Activated CD8-positive, alpha-beta memory T cell treated with anti-CD3 and anti-CD28 coated beads, Interleukin-2, amount 50 U/mL, for 48 hours (primary cell): ENCODE measurements around the gene AP1AR.

Experiments
- DNase-seq: peaks from one replicate; pipeline ENCODE4 v3.0.0-alpha.2; 2020

Gene AP1AR

DNA sequence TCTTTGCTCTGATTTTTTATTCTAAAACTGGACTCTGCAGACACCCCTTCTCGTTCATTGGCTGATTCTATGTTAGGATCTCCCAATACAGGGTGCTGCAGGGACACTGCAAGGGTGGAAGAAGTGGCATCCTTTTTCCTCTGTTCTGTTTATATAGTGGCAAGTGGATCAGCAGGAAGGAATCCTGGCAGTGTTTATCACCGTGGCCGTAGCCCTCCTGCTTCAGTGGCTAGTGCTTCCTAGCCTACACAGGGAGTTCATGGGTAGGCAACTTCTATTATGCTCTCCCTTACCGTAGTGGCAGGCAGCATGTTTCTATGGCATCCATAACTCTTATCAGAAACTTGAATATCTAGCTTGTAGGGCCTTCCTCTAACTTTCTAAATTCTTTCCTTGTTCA is 6.4 kb upstream of the AP1AR start:
- DNase-seq: no peak

DNA sequence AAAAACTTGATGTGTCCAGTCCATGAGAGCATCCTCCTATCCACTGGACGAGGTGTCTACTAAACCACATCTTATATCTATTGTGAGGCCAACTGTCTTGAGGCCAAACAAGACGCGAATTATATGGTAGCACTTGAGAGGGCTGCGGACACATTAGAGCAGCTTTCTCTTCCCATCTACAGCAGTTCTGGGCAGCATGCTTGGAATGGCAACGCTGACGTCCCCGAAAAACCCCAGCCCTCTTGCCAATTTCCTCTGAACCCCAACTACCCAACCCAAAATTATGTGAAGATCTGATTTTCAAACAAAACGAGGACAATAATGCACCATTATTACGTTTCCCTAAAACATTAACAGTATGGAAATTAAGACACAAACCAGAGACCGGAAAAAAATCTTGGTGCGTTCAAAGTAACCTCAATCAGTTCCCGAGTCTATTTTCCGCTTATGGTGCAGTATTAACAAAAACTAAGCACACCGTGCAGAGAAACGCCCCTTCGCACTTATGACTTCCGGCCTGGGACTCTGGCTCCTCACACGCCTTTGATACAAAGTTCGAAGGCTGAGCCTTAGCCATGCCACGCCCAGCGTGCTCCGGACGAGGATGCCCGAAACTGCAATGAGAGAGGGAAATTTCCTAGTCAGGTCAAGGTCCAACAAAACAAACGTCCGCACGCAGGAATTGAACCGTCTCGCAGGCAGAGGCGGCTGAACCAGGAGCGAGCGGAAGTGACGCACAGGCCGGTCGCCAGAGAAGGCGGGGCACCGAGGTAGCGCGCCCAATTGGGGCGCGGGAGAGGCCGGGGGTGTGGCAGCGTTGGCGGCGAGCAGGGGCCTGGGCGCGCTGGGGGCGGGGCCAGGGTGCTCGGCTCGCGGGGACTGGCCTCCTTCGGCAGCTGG is 458 bp upstream of the AP1AR start:
- DNase-seq: peak; percentile 98

DNA sequence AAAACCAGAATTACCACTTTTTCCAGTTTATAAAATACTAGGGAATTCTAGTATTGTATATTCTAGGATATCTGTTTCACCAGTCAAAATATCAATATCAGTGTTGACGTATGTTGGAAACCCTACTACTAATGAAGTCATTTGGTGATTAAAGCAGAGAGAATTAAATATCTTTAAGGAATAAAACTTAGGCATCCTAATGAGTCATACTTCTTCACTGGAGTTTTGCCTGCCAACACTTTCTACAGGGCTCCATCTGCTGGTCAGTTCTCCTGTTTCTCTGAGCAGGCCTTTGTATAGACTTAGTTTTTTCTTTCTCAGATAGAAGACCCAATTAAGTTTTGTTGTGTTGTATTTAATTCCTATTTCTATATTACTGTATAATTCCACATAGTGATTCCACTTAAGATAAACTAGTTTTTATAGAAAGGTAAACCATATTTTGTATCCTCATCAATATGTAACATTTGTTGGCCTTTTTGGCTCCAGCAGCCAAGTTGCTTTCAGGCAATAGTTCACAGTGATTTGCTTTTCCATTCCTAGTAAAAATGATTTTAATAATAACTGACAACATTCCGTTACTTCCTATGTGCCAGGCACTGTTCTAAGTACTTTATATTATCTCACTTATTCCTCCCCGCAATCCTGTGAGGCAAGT is 3.5 kb downstream of the AP1AR start:
- DNase-seq: no peak

DNA sequence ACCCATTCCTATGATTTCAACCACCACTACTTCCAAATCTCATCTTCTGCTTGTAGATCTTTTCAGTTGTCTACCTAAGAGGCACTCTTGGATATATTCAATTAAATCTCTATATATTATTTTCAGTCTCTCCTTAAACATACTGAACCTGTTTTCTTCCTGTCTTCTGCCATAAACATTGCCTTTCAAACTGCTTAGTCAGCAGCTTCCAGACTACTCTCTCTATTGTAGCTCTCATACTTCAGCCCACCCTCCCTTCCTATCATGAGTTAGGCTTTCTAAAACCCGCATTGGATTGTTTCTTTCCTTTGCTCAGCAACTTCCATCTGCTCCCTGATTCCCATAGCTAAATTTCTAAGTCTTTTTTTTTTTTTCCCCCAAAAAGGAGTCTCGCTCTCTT is 4.5 kb downstream of the AP1AR start:
- DNase-seq: no peak

DNA sequence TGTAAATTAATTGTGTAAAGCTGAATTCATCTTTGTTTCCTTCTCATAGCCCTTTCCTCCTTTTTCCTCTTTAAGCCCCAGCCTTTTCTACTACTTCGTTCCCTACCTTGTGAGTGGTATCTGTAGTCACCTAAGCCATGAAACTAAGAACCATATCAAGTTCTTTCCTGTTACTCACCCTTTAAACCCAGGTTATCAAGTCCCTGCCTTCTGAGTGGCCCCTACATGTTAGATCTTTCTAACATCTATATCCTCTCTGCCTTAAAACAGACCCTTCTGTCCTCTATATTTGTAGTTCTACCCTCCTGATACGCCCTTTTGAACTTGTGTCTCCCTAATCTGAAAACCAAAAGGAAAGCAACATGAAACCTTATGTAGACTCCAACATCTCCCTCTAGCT is 7.2 kb downstream of the AP1AR start:
- no peak for DNase-seq

DNA sequence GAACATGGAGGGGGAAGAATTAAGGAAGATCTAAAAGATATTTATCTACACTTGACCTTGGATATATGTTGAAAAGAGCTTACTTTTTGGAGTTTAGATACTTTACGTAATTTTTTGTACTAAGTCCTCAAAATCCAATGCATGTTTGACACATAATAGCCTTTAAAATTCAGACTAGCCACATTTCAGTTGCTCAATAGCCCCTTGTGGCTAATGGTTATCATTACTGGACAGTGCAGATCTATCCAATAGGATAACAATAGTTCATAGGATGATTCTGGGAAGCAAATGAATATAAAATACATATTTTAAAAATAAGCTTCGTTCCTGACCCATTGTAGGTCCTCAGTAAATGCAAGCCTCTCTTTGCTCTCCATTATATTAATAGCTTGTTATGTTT is 13.8 kb downstream of the AP1AR start:
- DNase-seq: no peak

DNA sequence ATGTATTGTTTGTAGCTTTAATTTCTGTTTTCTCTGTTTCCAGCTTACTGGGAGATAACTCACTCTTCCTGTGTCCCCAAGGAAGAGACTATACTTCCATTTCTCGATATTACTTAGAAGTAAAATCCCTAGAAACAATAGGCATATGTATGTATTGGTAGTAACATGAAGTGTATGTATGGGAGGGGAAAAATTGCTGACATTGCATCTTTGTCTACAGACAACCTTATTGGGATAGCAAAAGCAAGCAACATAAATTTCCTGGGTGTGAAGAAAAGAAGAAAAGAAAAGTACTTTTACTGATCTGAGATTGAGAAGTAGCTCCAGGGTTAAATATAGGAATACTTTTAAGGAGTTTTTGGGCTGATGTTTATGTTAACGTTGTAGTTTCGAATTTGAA is 15.4 kb downstream of the AP1AR start:
- no peak for DNase-seq

DNA sequence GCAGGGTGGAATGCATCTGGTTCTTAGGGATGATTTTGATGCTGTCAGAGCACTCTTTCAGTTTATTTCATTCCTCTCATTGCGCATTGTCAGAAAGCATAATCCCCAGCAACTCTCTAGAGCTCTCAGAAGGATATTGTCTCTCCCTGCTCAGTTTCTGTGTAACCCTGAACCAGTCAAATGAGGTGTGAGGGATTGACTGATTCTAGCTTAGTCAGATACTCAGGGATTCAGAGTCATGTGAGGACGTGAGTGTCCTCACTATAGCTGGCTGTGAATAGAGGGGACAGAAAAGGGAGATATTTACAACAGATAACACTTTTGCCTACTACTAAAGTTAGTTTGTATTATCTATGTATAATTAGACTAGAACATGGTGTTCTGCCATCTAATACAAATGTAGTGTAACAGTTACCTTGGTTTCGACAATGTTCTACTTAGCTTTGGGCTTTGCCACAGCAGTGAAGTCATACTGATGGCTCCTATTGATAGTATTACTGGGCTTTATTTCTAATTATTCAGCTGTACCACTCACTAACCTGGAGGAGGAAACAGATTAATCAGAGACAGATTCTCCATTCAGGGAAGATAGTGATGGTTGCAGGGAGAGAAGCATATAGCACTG is 19.5 kb downstream of the AP1AR start:
- no peak for DNase-seq

DNA sequence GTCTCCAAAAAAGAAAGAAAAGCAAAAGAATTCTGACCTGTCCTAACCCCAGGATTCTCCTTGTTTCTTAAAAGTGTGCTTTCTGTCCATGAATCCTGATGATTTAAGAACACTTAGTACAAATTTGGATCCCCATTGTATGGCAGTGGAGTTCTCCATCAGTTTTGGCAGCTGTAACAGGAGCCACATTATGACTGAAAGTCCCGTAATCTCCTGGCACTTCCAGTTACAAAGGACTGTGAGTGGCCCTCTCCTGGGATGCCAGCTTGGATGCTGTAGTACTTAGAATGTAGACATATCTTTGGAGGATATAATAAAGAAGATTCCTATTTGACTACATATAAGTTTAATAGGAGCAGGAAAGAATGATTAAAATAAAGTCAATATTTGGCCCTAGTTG is 20.6 kb downstream of the AP1AR start:
- no peak for DNase-seq

DNA sequence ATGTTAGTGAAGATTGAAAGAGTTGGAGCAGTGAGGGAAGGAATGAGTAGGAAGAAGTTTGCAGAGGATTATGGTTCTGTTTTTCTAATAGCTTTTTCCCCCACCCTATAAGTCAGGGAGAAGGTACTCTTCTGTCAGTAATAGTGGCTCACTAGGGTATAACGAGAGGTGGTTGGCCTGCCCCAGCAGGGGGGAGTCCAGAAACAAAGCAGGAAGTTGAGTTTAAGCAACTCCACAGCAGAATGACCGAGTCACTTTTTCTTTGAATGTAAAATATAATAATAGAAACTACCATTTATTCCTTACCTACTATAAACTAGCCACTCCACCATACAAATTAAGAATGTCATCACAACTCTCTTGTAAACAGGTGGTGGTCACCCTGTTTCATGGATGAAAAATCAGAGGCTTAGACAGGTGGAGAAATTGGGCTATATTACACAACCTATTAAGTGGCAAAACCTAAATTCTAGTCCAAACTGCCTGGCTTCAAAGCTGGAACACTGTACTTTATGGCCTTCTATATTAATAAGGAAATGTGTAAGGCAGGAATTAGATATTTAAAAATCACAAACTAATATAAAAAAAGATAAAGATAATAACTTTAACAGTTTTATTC is 21.9 kb downstream of the AP1AR start:
- DNase-seq: no peak

DNA sequence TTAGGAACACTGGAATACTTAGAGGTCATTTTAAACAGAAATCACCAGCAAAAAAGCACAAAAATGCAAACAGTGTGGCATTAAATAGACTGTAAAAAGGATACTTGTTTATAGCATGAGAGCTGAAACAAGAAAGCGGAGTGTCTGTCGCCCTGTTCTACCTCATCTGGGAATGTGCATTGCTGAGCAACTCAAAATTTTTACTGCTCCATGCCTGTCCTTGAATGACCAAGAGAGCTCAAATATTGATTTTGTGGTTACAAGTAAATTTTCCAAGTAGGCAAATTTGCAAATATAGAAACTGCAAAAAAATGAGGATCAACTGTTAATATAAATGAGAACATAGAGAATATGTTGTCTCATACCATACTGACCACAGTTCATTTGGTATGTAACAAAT is 25.5 kb downstream of the AP1AR start:
- no peak for DNase-seq

DNA sequence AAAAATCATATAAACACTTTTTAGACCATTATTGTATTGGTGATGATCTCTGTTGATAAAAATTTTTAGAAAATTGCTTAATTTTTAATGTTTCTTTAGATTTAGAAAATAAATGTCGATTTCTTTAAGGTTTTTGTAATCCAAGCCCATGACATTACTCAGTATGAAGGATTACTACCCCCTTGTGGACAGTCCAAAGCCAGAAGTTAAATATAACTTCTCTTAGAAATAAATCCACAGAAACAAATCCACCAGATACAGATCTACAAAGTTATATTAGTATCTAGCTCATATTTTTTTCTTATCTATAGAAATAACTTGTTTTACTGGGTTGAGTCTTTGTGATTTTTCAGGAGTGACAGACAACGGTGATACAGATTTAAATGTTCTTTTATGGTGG is 35.2 kb downstream of the AP1AR start:
- DNase-seq: no peak

DNA sequence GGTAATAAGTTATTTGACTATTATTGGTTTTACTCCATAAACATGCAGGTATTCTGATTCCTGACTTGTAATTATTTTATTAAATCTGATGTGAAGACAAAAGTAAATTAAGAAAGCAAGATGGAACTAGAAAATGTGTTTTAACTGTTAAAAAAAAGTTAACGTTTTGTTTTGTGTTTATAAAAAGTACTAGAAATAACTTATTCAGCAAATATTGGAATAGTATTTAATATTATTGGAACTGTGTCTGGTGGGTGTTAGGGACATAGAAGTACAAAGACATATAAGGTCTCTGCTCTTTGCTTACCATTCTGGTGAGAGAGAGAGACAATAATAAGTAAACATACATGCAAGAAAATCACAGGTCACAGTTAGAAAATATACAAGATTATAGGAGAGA is 38.5 kb downstream of the AP1AR start:
- no peak for DNase-seq

DNA sequence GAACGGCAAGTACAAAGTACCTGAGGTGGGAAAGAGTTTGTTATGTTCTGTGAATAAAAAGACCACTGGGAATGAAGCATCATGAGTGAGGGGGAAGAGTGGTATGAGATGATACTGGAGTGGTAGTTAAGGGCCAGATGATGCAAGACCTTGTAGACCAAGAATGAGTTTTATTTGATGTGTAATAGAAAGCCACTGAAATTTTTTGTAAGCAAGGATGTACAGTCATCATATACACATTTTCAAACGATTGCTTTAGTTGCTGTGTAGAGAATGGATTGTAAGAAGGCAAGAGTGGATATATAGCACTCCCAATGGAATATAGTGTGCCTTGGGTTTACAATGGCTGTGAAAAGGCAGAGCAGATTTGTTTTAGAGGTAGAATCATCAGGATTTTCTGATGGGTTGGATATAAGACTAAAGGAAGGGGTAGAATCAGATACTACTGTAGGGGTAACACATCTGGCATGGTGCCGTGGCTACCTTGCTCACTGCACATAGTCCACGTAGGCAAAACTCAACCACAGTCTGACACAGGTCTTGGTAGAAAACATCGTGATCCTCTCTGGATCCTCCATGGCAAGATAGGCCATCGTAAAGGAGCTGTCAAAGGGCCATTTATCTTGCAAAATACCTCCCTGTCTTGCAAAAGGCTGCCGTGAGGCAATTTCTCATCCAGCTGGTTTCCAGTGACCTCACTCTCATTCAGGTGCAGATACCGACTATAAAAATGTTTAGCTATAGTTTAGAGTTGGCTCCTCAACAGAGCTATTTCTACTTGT is 39.2 kb downstream of the AP1AR start:
- DNase-seq: no peak

DNA sequence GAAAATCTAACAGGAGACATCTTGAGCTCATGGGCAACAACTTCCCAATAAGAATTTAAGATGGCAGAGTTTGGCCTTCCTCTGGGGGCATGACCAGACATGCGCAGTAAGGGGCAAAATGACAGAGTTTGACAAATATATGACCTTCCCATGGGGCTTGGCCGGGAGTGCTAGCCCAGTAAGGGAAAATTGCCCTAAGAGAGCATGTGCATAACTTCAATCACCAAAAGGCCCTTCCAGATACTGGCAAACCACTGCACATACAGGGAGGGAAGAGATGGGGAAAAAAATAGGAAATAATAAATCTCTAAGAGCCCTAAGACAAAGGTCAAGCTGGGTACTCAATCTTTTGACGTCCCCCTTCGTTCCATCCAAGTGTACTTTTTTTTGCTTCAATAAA is 40.7 kb downstream of the AP1AR start:
- DNase-seq: no peak

DNA sequence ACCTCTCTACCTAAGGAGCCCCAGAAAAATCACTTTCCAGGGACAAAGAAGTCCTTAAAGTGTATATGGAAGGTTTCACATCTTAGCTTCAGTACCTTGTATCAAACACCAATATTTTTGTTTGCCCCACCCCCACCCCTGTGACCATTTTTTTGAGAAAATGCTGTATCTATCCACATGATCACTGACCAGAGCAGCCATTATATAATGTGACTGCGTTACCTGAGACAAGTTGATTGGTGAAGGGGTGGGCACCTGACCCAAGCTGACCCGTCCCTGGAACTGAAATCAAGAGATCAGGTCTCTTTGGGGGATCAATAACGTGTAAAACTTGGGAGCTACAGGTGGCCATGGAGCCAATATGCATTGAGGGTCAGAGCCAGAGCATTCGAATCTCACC is 43.4 kb downstream of the AP1AR start:
- no peak for DNase-seq

DNA sequence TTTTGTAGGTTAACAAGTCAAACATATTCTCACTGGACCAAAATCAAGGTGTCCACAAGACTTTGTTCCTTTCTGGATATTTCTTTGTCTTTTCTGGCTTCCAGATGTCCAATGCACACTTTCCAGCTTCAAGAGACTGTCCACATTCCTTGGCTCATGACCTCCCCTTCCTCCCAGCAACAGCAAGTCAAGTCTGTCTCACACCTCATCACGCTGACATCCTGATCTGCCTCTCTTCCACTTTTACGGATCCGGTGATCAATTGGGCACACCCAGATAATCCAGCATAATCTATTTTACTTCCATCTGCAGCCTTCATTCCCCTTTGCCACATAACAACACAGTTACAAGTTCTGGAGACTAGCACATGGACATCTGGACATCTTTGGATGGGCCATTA is 44.5 kb downstream of the AP1AR start:
- DNase-seq: no peak

DNA sequence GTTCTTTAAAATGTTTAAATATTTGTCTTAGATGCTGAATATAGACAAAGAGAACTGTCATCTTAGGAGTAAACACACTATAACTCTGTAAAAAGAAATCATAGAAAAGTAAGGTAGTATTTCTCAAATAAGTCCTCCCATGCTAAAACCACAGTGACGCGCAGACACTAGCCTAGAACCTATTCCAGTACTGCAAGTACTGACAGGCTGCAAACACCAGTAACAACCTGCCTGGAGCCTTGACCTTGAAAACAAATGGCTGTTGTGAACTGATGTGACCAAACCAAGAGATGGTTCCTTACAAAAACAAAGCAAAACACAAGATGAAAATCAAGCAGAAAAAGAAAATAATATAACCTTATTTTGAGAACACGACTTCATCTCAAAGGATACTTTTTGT is 45.6 kb downstream of the AP1AR start:
- DNase-seq: no peak

DNA sequence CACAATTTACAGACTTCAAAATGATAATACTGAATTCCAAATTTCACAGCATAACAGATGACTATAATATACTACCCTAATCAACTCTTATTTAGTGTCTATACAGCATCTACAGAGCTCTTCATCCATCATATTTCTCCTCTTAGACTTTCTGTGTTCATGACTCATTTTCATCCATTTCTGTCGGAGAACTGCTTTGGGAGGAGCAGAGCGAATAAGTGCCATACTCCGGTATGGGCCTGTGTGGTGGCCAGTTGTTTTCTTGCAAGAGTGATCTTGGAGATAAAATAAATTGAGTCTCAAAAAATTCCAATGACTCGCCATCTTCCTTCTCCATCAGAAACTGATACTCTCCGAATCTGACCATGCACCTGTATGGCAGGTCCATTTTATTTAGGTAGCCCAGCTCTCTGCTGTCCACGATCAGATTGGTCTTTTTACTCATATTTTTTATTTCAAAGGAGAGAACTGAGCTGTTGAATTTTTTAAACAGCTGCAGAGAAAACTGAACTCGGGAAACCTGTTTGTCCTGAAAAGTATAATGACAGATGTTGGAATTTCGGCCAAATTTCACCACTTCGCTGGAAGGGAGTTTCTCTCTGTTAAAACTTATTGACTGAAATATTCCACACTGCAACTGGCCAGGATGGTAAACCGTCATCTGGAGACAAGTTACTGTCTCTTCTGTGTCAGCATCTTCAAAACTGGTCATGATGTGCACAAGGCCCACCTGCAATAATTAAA is 46.3 kb downstream of the AP1AR start:
- DNase-seq: no peak

DNA sequence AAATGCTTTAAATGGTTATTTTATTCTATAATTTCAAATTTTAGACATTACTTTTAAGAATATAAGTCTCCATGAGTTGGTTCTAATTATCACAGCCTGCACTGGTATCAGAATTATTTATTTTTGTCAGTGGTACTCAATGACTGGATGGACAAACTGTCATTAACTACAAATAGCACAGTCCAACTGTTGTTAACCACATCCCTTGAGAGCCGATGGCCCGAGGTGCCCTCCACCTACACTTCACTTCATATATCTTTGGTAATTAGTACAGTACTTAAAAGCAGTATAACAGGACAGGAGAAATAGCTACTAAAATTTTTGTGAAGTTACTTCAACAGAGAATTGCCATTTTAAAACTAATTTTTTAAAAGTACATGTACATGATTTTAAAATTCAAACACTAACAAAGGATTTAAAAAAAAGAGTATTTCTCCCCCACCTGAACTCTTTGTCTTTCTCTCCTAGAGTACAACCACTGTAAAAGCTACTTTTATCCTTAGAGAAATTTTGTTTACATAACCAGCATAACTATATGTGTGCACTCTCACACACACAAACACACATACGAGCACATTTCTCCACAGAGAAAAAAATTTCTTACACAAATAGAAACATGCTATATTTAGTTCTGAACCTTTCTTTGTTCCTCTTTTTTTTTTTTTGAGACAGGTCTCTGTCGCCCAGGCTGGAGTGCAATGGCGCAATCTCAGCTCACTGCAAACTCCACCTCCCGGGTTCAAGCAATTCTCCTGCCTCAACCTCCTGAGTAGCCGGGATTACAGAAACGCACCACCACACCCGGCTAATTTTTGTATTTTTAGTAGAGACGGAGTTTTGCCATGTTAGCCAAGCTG is 47.7 kb downstream of the AP1AR start:
- no peak for DNase-seq

DNA sequence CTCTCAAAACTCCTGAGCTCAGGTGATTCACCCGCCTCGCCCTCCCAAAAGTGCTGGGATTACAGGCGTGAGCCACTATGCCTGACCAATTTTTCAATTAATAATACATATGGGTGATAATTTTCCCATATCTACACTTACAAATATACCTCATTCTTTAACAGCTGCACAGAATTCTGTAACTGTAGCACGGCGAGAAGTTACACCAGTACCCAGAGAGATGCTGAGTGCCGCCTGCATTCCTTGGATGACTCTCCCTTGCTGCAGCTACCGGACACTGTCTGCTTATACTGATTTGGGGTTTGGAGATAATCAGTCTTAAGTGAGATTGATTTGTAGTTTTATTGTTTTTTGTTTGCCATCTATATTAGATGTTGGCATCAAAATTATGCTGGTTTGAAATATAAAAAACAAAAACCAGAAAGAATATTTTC is 48.3 kb downstream of the AP1AR start:
- no peak for DNase-seq
